ENCODE data around the gene PSMG3. TPM values are rescaled to one million over a fixed set of nuclear protein-coding genes. Genes with fewer than 3 reads are reported as not detected.
A peak's percentile ranks its signal among the peaks of the same experiment; 100 is the strongest.

Gene PSMG3
- total and polyA plus RNA-seq, 7 donors = 11.8 to 59.1 (median 18.2) TPM

GRCh38 chr7:1580422-1581030 lies 10.7 kb upstream of the PSMG3 start:
- 83 to 87% (median 87%) methylated on average over 19 of the region's 19 CpGs for WGBS, 3 donors
- TF ChIP-seq CTCF (IDR thresholded peaks at IDR 0.05) = no peak
- DNase-seq (no peak), ATAC-seq (no peak)
- Histone ChIP-seq H3K9me3 (no peaks in the 10 kb centered on the region), H3K4me3 (no peak overlapping the region), H3K4me1 (no peaks in the 10 kb centered on the region), H3K27me3 (ENCODE audit: insufficient read depth in 3 of 3, low read length in 2 of 3) (no peaks in the 10 kb centered on the region), H3K36me3 (ENCODE audit: insufficient read depth in 1 of 2, low read depth in 1 of 2) (no peaks in the 10 kb centered on the region), H3K27ac (no peak overlapping the region)
- intact Hi-C loops (cut with DNase I) = loop anchor here (2.0 to 5.0 kb wide), 4 partner anchors 127 to 767 kb away; no protein-coding TSS in a partner anchor

GRCh38 chr7:1579481-1580421 lies 9.9 kb upstream of the PSMG3 start:
- no peaks in the 10 kb centered on the region for H3K36me3 ChIP-seq (ENCODE audit: insufficient read depth in 1 of 2, low read depth in 1 of 2)
- ATAC-seq (peak; percentile 90 to 99 (median 93)), DNase-seq (peak; percentile 73 to 88)
- intact Hi-C loops (cut with DNase I) = loop anchor here (2.0 to 5.0 kb wide), 5 partner anchors 128 to 768 kb away; no protein-coding TSS in a partner anchor
- TF ChIP-seq CTCF (IDR thresholded peaks at IDR 0.05) = peak; percentile 85
- H3K4me3 ChIP-seq = no peak overlapping the region
- no peaks in the 10 kb centered on the region for H3K4me1 ChIP-seq
- H3K27ac ChIP-seq = no peak overlapping the region
- no peaks in the 10 kb centered on the region for H3K9me3 ChIP-seq
- no peaks in the 10 kb centered on the region for H3K27me3 ChIP-seq (ENCODE audit: insufficient read depth in 3 of 3, low read length in 2 of 3)
- 29 to 48% (median 31%) methylated on average over 7 to 14 of the region's 14 CpGs for WGBS, 3 donors

GRCh38 chr7:1578513-1578912 lies 8.7 kb upstream of the PSMG3 start:
- intact Hi-C loops (cut with DNase I) = loop anchor here (2.0 to 5.0 kb wide), 2 partner anchors 180 to 629 kb away; no protein-coding TSS in a partner anchor
- no peak for TF ChIP-seq CTCF (IDR thresholded peaks at IDR 0.05)
- Histone ChIP-seq H3K27ac (no peak overlapping the region), H3K36me3 (ENCODE audit: insufficient read depth in 1 of 2, low read depth in 1 of 2) (no peaks in the 10 kb centered on the region), H3K27me3 (ENCODE audit: insufficient read depth in 3 of 3, low read length in 2 of 3) (no peaks in the 10 kb centered on the region), H3K4me3 (no peak overlapping the region), H3K4me1 (no peaks in the 10 kb centered on the region), H3K9me3 (no peaks in the 10 kb centered on the region)
- no peak for ATAC-seq
- WGBS, 3 donors = 93 to 98% (median 94%) methylated on average over 6 of the region's 6 CpGs
- DNase-seq = no peak

- Histone ChIP-seq H3K4me3 (no peak overlapping the region), H3K27me3 (ENCODE audit: insufficient read depth in 3 of 3, low read length in 2 of 3) (no peaks in the 10 kb centered on the region), H3K4me1 (peaks cover 8% of the 10 kb centered on the region), H3K27ac (no peak overlapping the region), H3K36me3 (ENCODE audit: insufficient read depth in 1 of 2, low read depth in 1 of 2) (no peaks in the 10 kb centered on the region), H3K9me3 (no peaks in the 10 kb centered on the region)
- intact Hi-C loops (cut with DNase I) = loop anchor here in 1 of 2 donors (5.0 kb wide), 1 partner anchor 631 kb away; no protein-coding TSS in a partner anchor
- ATAC-seq = no peak
- WGBS, 3 donors = 67 to 73% (median 72%) methylated on average over 15 of the region's 15 CpGs
- TF ChIP-seq CTCF (IDR thresholded peaks at IDR 0.05) = no peak
- no peak for DNase-seq
Observed at GRCh38 chr7:1576521-1577253, 6.9 kb upstream of the PSMG3 start.

All from psoas muscle (tissue), 8 donors.